Left lobe of liver (tissue), 2 donors: ENCODE results near the gene SNX13. TPM values are rescaled to one million over a fixed set of nuclear protein-coding genes. Genes with fewer than 3 reads are reported as not detected.
A peak's percentile ranks its signal among the peaks of the same experiment; 100 is the strongest.

Experiments used
- ATAC-seq: fragments of 200-7000 bp; cut with Tn5 transposase; one replicate; pipeline ENCODE4 v1.9.1; 2020; ENCODE audit warnings: mild to moderate bottlenecking, moderate library complexity
- DNase-seq: peaks from one replicate; pipeline ENCODE4 v3.0.0-alpha.2; 2020; ENCODE audit warnings: low spot score
- total RNA-seq: library from RNA; stranded (reverse); gene quantifications from one replicate; pipeline ENCODE4 v1.2.1, GENCODE V29; 2021
- donor health status: DM: no; HTN: no; CAD: no; lungs with moderate emphysema.
- donor health status: DM: no; HTN: yes; CAD: no.

SNX13 gene
- total RNA-seq, 1 donor from 2014 or later, result 20.5 TPM

- DNase-seq, result no peak
Observed at GRCh38 chr7:17948526-17949238, 8.4 kb upstream of the SNX13 start.

DNA sequence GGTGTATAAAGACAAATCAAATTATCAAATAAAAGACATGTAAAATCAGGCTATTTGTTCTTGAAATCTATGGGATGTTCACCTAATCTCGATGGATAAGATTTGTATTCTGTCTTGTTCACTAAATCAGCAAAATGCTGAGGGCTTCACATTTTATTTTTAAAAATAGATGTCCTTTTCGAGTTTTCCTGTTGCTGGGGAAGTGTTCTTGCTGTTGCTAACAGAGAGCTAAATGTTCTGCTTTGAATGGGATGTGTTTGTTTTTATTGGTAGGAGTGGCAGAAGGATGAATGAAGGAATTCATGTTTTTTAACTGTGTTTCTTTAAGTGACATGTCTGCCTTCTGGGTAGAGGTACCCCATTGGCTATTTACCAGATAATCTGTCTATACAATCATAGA, 7.3 kb upstream of the SNX13 start:
- DNase-seq (no peak), ATAC-seq (no peak)

More at GRCh38 chr7:17948526-17949238, 8.4 kb upstream of the SNX13 start:
- no peak for ATAC-seq

- ATAC-seq (no peak), DNase-seq (no peak)
Observed at GRCh38 chr7:17946591-17946990, 6.3 kb upstream of the SNX13 start.

- ATAC-seq (no peak), DNase-seq (no peak)
Observed at GRCh38 chr7:17944720-17945119, 4.4 kb upstream of the SNX13 start.

DNA sequence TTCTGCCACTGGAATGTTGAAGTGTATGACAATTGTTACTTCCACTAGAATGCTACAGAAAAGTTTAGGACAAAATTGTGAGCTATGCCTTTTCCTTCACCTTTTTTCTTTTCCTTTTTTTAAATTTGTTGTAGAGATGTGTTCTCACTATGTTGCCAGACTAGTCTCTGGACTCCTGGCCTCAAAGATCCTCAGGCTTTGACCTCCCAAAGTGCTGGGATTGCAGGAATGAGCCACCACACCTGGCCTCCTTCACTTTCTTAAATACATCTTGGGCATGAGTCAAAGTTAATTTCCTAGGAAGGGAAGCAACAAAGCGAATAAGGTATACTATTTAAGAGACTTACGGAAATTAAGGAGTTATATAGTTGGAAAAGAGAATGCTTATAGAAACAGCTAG, 2.7 kb upstream of the SNX13 start:
- ATAC-seq (no peak), DNase-seq (no peak)

DNA sequence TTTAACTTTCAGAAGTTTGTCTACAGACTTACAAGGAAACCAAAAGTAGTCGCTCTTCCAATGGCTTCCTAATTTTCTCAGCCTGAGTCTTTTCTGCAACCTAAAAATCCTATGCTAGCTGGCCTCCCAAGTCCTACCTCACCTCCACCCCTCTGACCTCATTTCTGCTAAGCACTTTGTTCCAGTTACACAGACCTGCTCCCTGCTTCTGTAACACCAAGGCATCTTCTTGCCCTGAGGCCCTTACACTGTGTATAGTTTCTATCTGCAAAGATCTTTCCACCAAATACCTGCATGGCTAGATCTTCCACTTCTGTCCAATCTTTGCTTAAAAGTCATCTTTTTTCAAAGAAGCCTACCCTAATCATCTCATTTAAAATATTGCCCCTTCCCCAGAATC, 1.9 kb upstream of the SNX13 start:
- DNase-seq (no peak), ATAC-seq (no peak)

- DNase-seq, result no peak
- peak; percentile 14 for ATAC-seq
Observed at GRCh38 chr7:17940951-17941431, 697 bp upstream of the SNX13 start.

DNA sequence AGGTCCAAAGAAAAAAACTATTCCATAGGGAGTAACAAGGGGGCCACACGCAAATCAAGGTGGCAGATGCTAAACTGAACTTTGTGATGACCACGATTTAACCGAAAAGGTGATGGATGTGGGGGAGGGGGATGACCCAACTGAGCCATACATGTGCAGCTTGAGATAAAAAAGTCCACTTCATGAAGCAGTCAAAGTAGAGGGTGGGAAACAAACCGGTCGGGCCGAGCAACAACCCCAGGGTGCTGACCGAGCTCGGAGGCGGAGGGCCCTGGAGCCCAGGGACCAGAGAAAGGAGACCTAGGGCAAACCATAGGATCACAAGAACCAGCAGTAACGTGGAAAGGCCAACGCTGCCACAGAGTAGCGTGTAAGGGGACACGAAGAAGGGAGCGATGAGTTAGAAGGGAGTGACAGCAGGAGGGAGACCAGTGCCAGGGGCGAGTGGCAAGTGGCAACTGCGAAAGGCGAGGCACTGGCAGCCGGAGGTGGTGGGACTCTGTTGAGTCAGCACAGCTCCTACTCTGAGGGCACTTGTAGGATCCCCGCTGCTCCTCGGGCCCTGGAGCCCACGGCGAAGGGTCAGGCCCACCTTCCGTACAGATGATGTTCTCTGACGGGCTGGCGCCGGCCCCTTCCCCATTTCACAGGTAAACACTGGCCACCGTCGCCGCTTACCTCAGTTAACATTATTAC, 540 bp downstream of the SNX13 start:
- ATAC-seq, result peak; percentile 70
- peak; percentile 65 for DNase-seq

- ATAC-seq, result peak; percentile 35
- no peak for DNase-seq
Observed at GRCh38 chr7:17939211-17939605, 1.1 kb downstream of the SNX13 start.

DNA sequence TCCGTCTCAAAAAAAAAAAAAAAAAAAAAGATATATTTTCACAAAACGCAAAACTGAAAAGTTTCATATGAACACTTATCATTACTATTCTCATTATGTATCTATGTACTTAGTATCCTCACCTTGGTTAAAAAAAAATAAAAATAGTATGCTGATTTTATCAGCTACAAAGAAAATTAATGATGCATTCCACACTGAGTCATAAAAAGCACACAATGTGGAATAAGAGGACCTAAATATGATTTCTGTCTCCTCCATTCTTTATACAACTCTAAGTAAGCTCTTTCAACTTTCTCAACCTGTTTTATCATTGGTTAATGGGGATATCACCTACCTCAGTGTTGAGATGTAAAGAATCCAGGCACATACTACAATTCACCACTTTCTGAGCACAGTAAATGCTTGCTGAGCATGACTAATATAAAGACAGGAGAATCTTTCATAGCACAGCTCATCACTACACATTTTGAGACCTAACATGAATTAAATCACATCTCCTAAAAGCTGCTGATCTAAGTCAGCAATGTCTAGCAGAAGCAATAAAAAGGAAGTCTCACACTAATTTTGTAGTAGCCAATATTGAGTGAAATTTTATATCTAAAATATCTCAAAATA, 2.7 kb downstream of the SNX13 start:
- DNase-seq, result no peak
- no peak for ATAC-seq

DNA sequence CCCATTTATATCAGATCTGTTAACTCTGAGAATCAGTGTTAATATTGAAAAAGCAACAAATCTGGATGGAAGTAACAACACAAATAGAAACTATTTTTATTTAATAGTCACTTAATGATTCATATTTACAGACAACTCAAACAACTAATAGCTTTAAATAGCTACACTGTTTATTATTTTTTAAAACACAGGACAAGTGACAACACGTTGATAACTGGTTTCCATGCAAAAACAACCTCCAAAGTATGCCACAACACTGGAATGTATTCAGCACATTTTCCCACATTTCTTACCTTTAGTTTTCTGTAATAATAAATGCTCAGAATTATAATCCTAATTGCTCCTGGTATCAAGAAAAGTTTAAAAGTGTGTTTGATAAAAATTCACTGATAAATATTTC, 4.0 kb downstream of the SNX13 start:
- DNase-seq, result no peak
- ATAC-seq, result no peak

GRCh38 chr7:17934612-17935240, 5.6 kb downstream of the SNX13 start:
- ATAC-seq (no peak), DNase-seq (no peak)

- DNase-seq, result no peak
- no peak for ATAC-seq
Observed at GRCh38 chr7:17934094-17934493, 6.2 kb downstream of the SNX13 start.

DNA sequence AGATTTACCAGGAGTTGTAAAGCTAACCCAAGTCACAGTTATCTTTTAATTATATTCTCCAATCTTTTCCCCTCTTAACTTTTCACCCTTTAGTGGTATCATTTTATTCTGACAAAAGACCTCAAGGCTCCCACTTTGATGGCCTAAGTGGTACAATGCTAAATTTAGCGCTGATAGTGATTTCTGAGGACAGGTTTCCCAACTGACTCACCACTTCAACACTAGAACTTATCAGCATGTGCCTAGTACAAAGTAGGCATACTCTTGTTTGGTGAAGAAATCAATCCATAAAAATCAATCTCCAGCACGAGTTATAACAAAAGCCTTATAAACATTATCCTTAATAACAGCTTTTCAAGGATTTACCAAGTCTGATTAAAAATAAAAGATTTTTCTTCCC, 7.5 kb downstream of the SNX13 start:
- ATAC-seq, result peak; percentile 56
- no peak for DNase-seq

GRCh38 chr7:17931069-17931468, 9.2 kb downstream of the SNX13 start:
- no peak for ATAC-seq
- no peak for DNase-seq

GRCh38 chr7:17930546-17930945, 9.7 kb downstream of the SNX13 start:
- ATAC-seq, result no peak
- DNase-seq, result no peak

- ATAC-seq (no peak), DNase-seq (no peak)
Observed at GRCh38 chr7:17929647-17930395, 10.5 kb downstream of the SNX13 start.

GRCh38 chr7:17928055-17928454, 12.2 kb downstream of the SNX13 start:
- no peak for ATAC-seq

DNA sequence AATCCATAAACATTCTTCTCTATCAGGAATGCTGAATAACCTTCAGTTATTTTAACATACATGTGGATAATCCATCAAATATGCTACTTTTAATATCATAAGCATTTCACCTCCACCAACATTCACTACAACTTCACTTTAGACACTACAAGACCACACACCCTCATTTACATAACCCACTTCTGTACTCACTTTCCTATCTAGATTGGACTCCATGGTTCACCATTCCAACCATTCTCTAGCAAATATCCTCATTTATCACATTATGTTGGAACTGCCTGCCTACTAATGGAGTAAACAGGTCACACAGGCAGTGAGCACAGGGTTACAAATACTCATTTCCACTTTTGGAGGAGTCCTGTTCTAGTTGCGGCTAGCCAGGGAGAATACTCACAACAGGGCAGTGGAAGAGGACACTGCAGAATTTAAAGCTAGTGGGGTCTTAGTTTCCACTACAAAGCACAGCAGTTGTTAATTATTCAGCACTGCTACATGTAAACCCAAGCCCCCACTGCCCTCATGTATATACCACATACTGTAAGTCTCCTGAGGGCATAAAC, 18.4 kb downstream of the SNX13 start:
- ATAC-seq, result no peak
- DNase-seq, result no peak

More at GRCh38 chr7:17928055-17928454, 12.2 kb downstream of the SNX13 start:
- DNase-seq, result no peak

DNA sequence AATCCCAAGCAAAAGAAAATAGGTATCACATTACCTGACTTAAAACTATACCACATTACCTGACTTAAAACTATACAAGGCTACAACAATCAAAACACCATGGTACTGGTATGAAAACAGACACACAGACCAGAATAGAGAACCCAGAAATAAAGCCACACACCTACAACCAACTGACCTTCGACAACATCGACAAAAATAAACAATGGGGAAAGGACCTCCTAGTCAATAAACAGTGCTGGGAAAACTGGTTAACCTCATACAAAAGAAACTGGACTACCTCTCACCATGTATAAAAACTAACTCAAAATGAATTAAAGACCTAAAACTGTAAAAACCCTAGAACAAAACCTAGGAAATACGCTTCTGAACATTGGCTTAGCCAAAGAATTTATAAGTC, 22.5 kb downstream of the SNX13 start:
- ATAC-seq, result no peak
- no peak for DNase-seq
